HG02588 (cell line): ENCODE measurements around the gene PPP2R2B.
"Not testable (repeated sequence)": the region's sequence is repeated elsewhere in the genome, so short reads cannot be mapped to it uniquely, and the experiment has no call there.

Experiments
- ATAC-seq: cut with Tn5 transposase; IDR thresholded peaks from one replicate; pipeline ENCODE4 v1.9.1; 2021; ENCODE audit warnings: mild to moderate bottlenecking, moderate library complexity; ENCODE audit not compliant: unreplicated experiment

Gene PPP2R2B

GRCh38 chr5:146748533-146748932 lies 130.0 kb downstream of the PPP2R2B start:
- no peak for ATAC-seq

GRCh38 chr5:146745931-146746577 lies 132.5 kb downstream of the PPP2R2B start:
- no peak for ATAC-seq

GRCh38 chr5:146744068-146744745 lies 134.3 kb downstream of the PPP2R2B start:
- no peak for ATAC-seq

GRCh38 chr5:146734936-146735577 lies 143.5 kb downstream of the PPP2R2B start:
- ATAC-seq = no peak

DNA sequence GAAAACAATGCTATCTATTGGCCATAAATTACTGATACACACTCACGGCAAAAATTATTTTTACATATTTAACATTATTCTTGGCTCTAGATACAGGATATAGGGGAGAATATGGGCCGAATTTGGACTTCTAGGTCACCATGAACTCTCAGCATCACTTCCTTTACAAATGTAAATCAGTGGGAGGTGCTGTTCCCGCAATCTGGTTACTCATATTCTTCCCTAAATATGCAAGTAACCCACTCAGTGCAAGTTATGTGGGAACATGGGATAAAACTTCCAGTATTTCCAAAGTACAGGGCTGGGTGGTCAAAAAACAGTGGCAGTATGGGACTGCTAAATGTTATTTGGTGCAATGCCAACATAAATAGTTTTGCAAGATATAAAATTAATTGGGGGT lies 145.6 kb downstream of the PPP2R2B start:
- ATAC-seq = no peak

- no peak for ATAC-seq
Measured at GRCh38 chr5:146731909-146732659, 146.5 kb downstream of the PPP2R2B start.

GRCh38 chr5:146728746-146729145 lies 149.8 kb downstream of the PPP2R2B start:
- ATAC-seq = not testable (repeated sequence)

DNA sequence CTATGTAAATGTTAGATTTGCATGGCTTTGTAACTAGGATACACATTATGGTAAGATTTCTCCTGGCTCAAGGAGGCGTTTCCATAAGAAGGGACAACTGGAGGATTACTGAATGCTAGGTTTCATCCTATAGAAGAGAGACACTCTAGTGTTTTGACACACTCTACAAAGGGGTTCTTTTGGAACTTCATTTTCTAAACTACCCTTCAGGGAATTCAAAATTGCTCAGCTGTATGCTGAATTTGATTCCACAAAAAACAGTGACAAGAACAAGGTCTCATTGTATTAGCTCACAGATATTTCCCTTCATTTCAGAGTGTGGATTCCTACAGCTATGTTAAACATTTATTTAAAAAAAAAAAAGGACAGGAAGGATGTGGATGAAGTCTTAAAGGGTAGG lies 151.7 kb downstream of the PPP2R2B start:
- ATAC-seq = no peak

DNA sequence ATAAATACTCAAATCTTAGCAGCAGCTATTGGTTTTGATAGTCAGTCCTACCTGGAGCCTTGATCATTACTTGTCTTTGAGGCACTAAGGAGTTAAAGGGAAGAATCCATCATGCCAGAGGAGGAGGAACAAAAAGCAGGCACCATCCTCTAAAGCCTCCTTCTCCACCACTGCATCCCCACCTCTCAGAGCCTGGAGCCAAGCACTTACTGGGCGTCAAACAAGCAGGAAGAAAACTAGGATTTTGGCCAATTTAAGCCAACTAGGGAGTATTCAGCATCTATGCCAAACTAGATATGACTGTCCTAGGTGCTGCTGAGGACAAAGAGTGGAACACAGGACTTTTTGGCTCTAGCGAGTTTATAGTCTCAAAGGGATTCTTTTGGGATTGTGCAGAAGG lies 152.5 kb downstream of the PPP2R2B start:
- ATAC-seq = no peak

GRCh38 chr5:146725025-146725424 lies 153.5 kb downstream of the PPP2R2B start:
- ATAC-seq = no peak

DNA sequence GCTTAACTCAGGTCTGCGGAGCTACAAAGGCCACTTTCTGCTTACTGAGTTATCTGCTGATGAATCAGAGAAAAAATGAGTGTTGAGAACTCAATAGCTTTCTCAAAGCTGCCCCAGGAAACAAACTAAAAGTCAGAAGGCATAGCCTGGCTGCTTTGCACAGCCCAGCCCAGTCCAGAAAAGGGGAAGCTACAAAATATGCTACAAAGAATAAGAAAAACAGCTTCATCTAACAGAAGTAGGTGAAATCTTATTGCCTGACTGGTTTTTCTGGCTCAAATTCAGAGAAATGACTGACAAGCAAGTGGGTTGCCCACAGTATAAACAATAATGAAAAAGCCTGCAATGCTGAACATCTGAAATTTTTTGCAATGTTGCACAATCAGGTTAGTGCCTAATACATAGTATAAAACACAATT lies 156.2 kb downstream of the PPP2R2B start:
- ATAC-seq = no peak

- no peak for ATAC-seq
Measured at GRCh38 chr5:146721073-146721815, 157.3 kb downstream of the PPP2R2B start.

DNA sequence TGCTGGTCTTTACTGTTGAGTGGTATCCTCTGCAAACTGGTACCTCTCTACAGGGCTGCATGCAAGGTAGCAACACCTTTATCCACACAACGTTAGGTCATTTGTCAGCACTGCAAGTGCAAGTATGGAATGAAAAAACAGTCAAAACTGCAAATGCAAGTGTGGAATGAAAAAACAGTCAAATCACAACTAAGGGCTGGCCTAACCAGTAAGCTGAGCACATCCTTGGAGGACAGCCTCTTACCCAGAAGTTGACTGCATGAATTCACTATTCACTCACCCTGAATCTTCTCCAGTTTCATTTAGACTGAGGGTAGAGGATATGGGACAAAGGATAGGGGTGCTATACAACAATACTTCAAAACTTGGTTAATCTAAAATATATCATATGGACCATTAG lies 158.4 kb downstream of the PPP2R2B start:
- ATAC-seq = no peak

GRCh38 chr5:146719179-146719578 lies 159.4 kb downstream of the PPP2R2B start:
- no peak for ATAC-seq

- ATAC-seq = no peak
Measured at GRCh38 chr5:146718609-146719008, 159.9 kb downstream of the PPP2R2B start.

DNA sequence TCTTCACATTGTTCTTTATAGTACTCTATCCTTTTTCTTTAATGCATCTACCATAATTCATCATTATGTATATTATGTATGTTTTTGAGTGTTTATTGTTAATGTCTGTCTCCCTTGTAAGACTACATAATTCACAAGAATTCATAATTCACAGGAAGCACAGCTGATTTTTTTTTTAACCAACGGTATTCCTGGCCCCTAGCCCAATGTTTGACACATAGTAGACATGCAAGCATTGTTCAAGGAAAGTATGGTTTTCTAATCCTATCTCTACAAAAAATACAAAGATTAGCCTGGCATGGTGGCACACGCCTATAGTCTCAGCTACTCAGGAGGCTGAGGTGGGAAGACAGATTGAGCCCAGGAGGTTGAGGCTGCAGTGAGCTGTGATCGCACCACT lies 160.6 kb downstream of the PPP2R2B start:
- no peak for ATAC-seq

DNA sequence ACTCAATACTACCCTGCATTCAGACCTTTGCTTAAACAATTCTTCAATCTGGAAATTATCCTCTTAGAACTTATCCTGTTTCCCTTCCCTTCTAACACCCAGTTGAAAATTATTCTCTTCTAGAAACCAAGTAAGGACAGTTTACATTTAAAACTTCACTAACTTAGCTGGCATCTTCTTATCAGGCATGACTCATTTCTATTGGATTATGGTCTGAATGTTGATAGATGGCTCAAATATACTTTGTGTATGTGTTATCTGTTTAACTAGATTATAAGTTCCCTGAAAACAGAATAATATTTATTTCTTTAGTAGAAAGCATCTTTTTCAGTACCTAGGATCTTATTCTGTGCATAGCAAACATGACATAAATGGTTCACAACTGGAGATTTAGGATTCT lies 161.9 kb downstream of the PPP2R2B start:
- no peak for ATAC-seq

- ATAC-seq = no peak
Measured at GRCh38 chr5:146710348-146710747, 168.2 kb downstream of the PPP2R2B start.

GRCh38 chr5:146707316-146707715 lies 171.2 kb downstream of the PPP2R2B start:
- ATAC-seq = no peak

DNA sequence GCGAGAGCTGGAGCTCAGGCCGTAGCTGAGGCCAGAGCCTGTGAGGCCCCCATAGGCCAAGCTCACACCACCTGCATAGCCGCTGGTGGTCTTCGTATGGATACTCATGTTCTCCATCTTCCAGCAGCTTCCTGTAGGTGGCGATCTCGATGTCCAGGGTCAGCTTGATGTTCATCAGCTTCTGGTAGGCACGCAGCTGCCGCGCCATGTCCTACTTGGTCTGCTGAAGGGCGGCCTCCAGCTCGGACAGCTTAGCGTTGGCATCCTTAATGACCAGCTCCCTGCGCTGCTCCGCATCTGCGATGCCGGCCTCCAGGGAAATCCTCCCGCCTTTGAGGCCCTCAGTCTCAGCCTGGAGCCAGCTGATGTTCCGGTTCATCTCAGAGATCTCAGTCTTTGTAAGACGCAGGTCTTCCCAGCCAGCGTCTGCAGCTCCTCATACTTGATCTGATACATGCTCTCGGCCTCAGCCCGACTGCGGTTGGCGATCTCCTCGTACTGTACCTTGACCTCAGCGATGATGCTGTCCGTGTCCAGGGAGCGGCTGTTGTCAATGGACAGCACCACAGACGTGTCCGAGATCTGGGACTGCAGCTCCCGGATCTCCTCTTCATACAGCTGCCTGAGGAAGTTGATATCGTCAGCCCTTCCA lies 172.1 kb downstream of the PPP2R2B start:
- ATAC-seq = no peak
